ENCODE data around the gene NEAT1. TPM values are rescaled to one million over a fixed set of nuclear protein-coding genes. Genes with fewer than 3 reads are reported as not detected.
A peak's percentile ranks its signal among the peaks of the same experiment; 100 is the strongest.
"Not testable (repeated sequence)": the region's sequence is repeated elsewhere in the genome, so short reads cannot be mapped to it uniquely, and the experiment has no call there.

The NEAT1 gene
- total RNA-seq, 1 experiment from 2014 or later = 564 TPM

DNA sequence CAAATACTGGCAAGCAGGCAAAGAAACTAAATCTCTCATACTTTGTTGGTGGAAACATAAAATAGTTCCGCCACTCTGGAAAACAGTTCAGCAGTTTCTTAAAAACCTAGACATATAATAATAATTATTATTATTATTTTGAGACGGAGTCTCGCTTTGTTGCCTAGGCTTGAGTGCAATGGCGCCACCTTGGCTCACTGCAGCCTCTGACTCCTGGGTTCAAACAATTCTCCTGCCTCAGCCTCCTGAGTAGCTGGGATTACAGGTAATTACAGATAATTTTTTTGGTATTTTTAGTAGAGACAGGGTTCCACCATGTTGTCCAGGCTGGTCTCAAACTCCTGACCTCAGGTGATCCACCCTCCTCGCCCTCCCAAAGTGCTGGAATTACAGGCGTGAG lies 44.7 kb downstream of the NEAT1 start:
- H3K36me3 ChIP-seq (ENCODE audit: control insufficient read depth in 1 of 2, insufficient read depth in 2 of 2, low read length in 2 of 2); H3K4me3 ChIP-seq (replicated peaks in 1 of 2; ENCODE audit: low read depth in 1 of 2, low read length in 2 of 2); H3K4me2 ChIP-seq (ENCODE audit: low read length); RAD21 ChIA-PET (ENCODE audit: low non-redundant PET in 1 of 2, low total read pairs in 2 of 2, uncharacterized antibody in 2 of 2, unreplicated experiment in 2 of 2); H3K79me2 ChIP-seq (ENCODE audit: insufficient read depth, low read length); intact Hi-C loops (cut with micrococcal nuclease); H3K9me3 ChIP-seq (ENCODE audit: control insufficient read depth in 1 of 2, insufficient read depth in 1 of 2, low read depth in 1 of 2, low read length in 2 of 2); DNase-seq (ENCODE audit: low read depth, low spot score); H3K9me2 ChIP-seq (ENCODE audit: insufficient read depth); H3K9ac ChIP-seq (ENCODE audit: low read length); BruUV-seq (replicated peaks); H2AFZ ChIP-seq (ENCODE audit: low read depth, low read length, poor library complexity, severe bottlenecking); H3K27ac ChIP-seq (ENCODE audit: low read depth, low read length); H3K27me3 ChIP-seq (ENCODE audit: insufficient read depth, low read length); H4K20me1 ChIP-seq (ENCODE audit: insufficient read depth); ATAC-seq: not testable (repeated sequence)
- POLR2A ChIA-PET = interaction anchor here (3.2 to 15.6 kb wide), 2 partner anchors 31 to 44 kb away, joined by 13 to 1499 read pairs; partner anchors contain the start of genes MALAT1 and NEAT1
- CTCF ChIA-PET = interaction anchor here (1.1 to 3.3 kb wide), 4 partner anchors 9 to 51 kb away, joined by 4 to 34 read pairs (median 12); no protein-coding TSS in a partner anchor
- peaks cover 31 to 40% of the 10 kb centered on the region in 2 experiments for H3K4me1 ChIP-seq (ENCODE audit: control insufficient read depth in 1 of 2, insufficient read depth in 2 of 2, low read length in 2 of 2)
- TF ChIP-seq, protein P1, sequence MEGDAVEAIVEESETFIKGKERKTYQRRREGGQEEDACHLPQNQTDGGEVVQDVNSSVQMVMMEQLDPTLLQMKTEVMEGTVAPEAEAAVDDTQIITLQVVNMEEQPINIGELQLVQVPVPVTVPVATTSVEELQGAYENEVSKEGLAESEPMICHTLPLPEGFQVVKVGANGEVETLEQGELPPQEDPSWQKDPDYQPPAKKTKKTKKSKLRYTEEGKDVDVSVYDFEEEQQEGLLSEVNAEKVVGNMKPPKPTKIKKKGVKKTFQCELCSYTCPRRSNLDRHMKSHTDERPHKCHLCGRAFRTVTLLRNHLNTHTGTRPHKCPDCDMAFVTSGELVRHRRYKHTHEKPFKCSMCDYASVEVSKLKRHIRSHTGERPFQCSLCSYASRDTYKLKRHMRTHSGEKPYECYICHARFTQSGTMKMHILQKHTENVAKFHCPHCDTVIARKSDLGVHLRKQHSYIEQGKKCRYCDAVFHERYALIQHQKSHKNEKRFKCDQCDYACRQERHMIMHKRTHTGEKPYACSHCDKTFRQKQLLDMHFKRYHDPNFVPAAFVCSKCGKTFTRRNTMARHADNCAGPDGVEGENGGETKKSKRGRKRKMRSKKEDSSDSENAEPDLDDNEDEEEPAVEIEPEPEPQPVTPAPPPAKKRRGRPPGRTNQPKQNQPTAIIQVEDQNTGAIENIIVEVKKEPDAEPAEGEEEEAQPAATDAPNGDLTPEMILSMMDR (IDR thresholded peaks at IDR 0.05 in 2 of 3, conservative IDR thresholded peaks at IDR 0.05 in 1 of 3; ENCODE audit: borderline replicate concordance in 1 of 3, insufficient read depth in 1 of 3, low read depth in 2 of 3, low read length in 2 of 3) = peak in 2 of 3 experiments; percentile 15 to 34; a peak in 2 of 6 replicates

DNA sequence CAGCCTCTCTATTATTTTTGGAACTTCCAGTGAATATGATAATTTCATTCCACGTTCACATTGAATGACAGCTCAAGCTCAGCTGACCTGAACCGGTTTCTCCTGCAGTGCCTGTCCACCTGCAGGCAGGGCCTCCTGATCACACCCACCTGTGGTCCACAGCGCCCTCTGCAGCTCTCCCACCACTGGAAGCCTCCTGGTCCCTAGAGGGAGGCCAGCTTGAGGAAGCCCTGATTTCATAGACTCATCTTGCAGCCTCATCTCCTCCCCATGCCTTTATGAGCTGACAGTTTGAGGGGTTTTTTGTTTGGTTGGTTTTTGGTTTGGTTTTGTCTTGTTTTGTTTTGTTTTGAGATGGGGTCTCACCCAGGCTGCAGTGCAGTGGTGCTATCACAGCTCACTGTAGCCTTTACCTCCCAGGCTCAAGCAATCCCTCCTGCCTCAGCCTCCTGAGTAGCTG lies 46.3 kb downstream of the NEAT1 start:
- peak; percentile 81 for DNase-seq (ENCODE audit: low read depth, low spot score)
- Histone ChIP-seq H2AFZ (ENCODE audit: low read depth, low read length, poor library complexity, severe bottlenecking) (no peak overlapping the region), H3K9me2 (ENCODE audit: insufficient read depth) (no peaks in the 10 kb centered on the region), H3K4me1 (ENCODE audit: control insufficient read depth in 1 of 2, insufficient read depth in 2 of 2, low read length in 2 of 2) (peaks cover 47 to 56% of the 10 kb centered on the region in 2 experiments), H3K27me3 (ENCODE audit: insufficient read depth, low read length) (no peaks in the 10 kb centered on the region), H4K20me1 (ENCODE audit: insufficient read depth) (no peaks in the 10 kb centered on the region), H3K9ac (ENCODE audit: low read length) (no peak overlapping the region), H3K36me3 (ENCODE audit: control insufficient read depth in 1 of 2, insufficient read depth in 2 of 2, low read length in 2 of 2) (no peaks in the 10 kb centered on the region), H3K79me2 (ENCODE audit: insufficient read depth, low read length) (peaks cover 16% of the 10 kb centered on the region), H3K4me3 (replicated peaks in 1 of 2; ENCODE audit: low read depth in 1 of 2, low read length in 2 of 2) (no peak overlapping the region), H3K27ac (ENCODE audit: low read depth, low read length) (peak overlapping the region; percentile 37; the same call in 1 of the 2 replicates), H3K9me3 (ENCODE audit: control insufficient read depth in 1 of 2, insufficient read depth in 1 of 2, low read depth in 1 of 2, low read length in 2 of 2) (no peaks in the 10 kb centered on the region), H3K4me2 (ENCODE audit: low read length) (no peak overlapping the region; the same call in 1 of the 2 replicates)
- CTCF ChIA-PET = interaction anchor here (0.6 to 3.3 kb wide), 25 partner anchors 9 to 87 kb away, joined by 3 to 34 read pairs (median 5); partner anchors contain the start of genes MALAT1 and SCYL1
- intact Hi-C loops (cut with micrococcal nuclease) = loop anchor here (1.0 to 2.0 kb wide), 3 partner anchors 53 to 103 kb away; partner anchors contain the start of gene SLC25A45
- BruUV-seq (replicated peaks) = no TSS peak
- POLR2A ChIA-PET = interaction anchor here (0.7 to 15.6 kb wide), 10 partner anchors 9 to 53 kb away, joined by 3 to 1499 read pairs (median 6); partner anchors contain the start of genes MALAT1 and NEAT1
- peak; percentile 45 for TF ChIP-seq YY1 (IDR thresholded peaks at IDR 0.05; ENCODE audit: extremely low read depth, insufficient replicate concordance, low read depth, low read length)
- no peak for TF ChIP-seq ZFX (IDR thresholded peaks at IDR 0.05)
- no peak for TF ChIP-seq EZH2phosphoT487 (IDR thresholded peaks at IDR 0.05; ENCODE audit: borderline replicate concordance)
- TF ChIP-seq POLR2AphosphoS5 (IDR thresholded peaks at IDR 0.05; ENCODE audit: low read depth, low read length) = peak; percentile 60
- TF ChIP-seq EGR1 (IDR thresholded peaks at IDR 0.05; ENCODE audit: low read depth) = no peak
- no peak for TF ChIP-seq ZBTB33 (IDR thresholded peaks at IDR 0.05; ENCODE audit: extremely low read depth, insufficient replicate concordance, low read length)
- TF ChIP-seq, protein P1 (IDR thresholded peaks at IDR 0.05 in 2 of 3, conservative IDR thresholded peaks at IDR 0.05 in 1 of 3; ENCODE audit: borderline replicate concordance in 1 of 3, insufficient read depth in 1 of 3, low read depth in 2 of 3, low read length in 2 of 3) = peak in 2 of 3 experiments; percentile 92 to 95; a peak in 4 of 6 replicates
- no peak for TF ChIP-seq SIN3A (IDR thresholded peaks at IDR 0.05; ENCODE audit: low read depth)
- RAD21 ChIA-PET (ENCODE audit: low non-redundant PET in 1 of 2, low total read pairs in 2 of 2, uncharacterized antibody in 2 of 2, unreplicated experiment in 2 of 2) = interaction anchor here (0.9 to 1.8 kb wide), 9 partner anchors 23 to 102 kb away, joined by 3 to 14 read pairs (median 3); no protein-coding TSS in a partner anchor
- peak; percentile 71 for ATAC-seq
